CD4-positive, alpha-beta memory T cell (primary cell): ENCODE measurements around the gene ADAMTS12. TPM values are rescaled to one million over a fixed set of nuclear protein-coding genes. Genes with fewer than 3 reads are reported as not detected.

Experiments
- CTCF ChIA-PET: fragments of 350-600 bp; sonication (Branson Sonifier 250); formaldehyde crosslinking; loops from one replicate; lab custom pipeline; 2021; ENCODE audit warnings: inconsistent platforms; ENCODE audit not compliant: partially characterized antibody; lab: Charles Lee
- POLR2A ChIA-PET: fragments of 350-600 bp; sonication (Branson Sonifier 250); formaldehyde crosslinking; loops from one replicate; lab custom pipeline; 2021; ENCODE audit not compliant: partially characterized antibody; lab: Charles Lee
- DNase-seq, 5 donors: peaks; one replicate each; pipeline versions ENCODE4 v3.0.0 to v3.0.0-alpha.2; 2020 to 2022; ENCODE audit warnings: mixed read lengths in 1 of 5
- H3K27ac ChIP-seq: one replicate; pipeline ENCODE4 v1.7.0; 2013; ENCODE audit warnings: low read depth, low read length
- H3K27me3 ChIP-seq: 2 replicates; pipeline ENCODE4 v1.7.0; 2013; ENCODE audit warnings: mild to moderate bottlenecking, low read length, moderate library complexity; ENCODE audit not compliant: insufficient read depth
- H3K36me3 ChIP-seq: 2 replicates; pipeline ENCODE4 v1.7.0; 2013; ENCODE audit warnings: mild to moderate bottlenecking, low read length, moderate library complexity; ENCODE audit not compliant: insufficient read depth
- H3K4me1 ChIP-seq: 2 replicates; pipeline ENCODE4 v1.7.0; 2013; ENCODE audit warnings: mild to moderate bottlenecking, low read length, moderate library complexity; ENCODE audit not compliant: insufficient read depth
- H3K4me3 ChIP-seq, 2 donors: one replicate each; pipeline ENCODE4 v1.7.0; 2013; ENCODE audit warnings: low read length in 2 of 2, mild to moderate bottlenecking in 1 of 2
- H3K9me3 ChIP-seq, 2 donors: one replicate each; pipeline ENCODE4 v1.7.0; 2013; ENCODE audit warnings: low read length in 2 of 2, control low read depth in 1 of 2; ENCODE audit not compliant: control insufficient read depth in 1 of 2
- H3K27ac Mint-ChIP-seq, 7 donors: one replicate each; pipeline ENCODE4 v1.8.0; 2020 to 2021; ENCODE audit warnings: mixed read lengths in 7 of 7, mild to moderate bottlenecking in 6 of 7, inconsistent platforms in 3 of 7, moderate library complexity in 3 of 7
- H3K27me3 Mint-ChIP-seq, 2 donors: one replicate each; pipeline ENCODE4 v1.8.0; 2020 to 2021; ENCODE audit warnings: mixed read lengths in 2 of 2
- H3K36me3 Mint-ChIP-seq, 2 donors: one replicate each; pipeline ENCODE4 v1.8.0; 2020 to 2021; ENCODE audit warnings: mixed read lengths in 2 of 2, inconsistent platforms in 1 of 2, mild to moderate bottlenecking in 1 of 2
- H3K4me1 Mint-ChIP-seq, 4 donors: one replicate each; pipeline ENCODE4 v1.8.0; 2020 to 2021; ENCODE audit warnings: mixed read lengths in 4 of 4, mild to moderate bottlenecking in 1 of 4
- H3K4me3 Mint-ChIP-seq, 8 donors: one replicate each; pipeline ENCODE4 v1.8.0; 2020 to 2021; ENCODE audit warnings: mixed read lengths in 8 of 8, mild to moderate bottlenecking in 7 of 8, moderate library complexity in 6 of 8, inconsistent platforms in 3 of 8
- H3K9me3 Mint-ChIP-seq, 8 donors: one replicate each; pipeline ENCODE4 v1.8.0; 2020 to 2021; ENCODE audit warnings: mixed read lengths in 8 of 8, mild to moderate bottlenecking in 5 of 8, inconsistent platforms in 3 of 8, moderate library complexity in 1 of 8
- intact Hi-C: fragments of 100-400 bp; cut with micrococcal nuclease; formaldehyde crosslinking; loops from one replicate; pipeline ENCODE4 v1.15.1; 2023
- polyA plus RNA-seq, 2 donors: library from polyadenylated mRNA; unstranded; fragments of 300-500 nt; fragmentation: Illumina TruSeq; gene quantifications; one replicate each; pipeline ENCODE4 v1.2.3, GENCODE V29; 2021
- total RNA-seq, 2 experiments: library from RNA; stranded (reverse); gene quantifications; one replicate each; pipeline ENCODE4 v1.2.3, GENCODE V29; 2021

Gene ADAMTS12
- total and polyA plus RNA-seq, 4 experiments from 2014 or later = 0.17 TPM; not detected in 3

DNA sequence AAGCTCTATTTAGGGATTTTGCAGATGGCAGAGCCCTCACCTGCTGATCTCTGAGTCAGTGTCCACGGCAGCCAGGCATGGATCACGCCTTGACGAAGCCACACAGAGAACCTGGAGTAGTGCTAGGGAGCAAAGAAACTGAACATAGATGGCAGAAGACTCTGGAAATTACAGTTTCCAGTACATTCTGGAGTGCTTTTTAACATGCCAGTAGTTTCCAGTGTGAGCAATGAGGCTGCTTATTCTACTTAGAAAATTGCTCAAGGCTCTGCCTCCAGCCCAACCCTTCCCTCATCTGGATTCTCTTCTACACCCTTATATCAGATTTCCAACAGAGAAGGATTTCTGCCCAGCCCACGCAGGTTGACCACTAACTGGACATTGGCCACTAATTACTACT, 203.3 kb downstream of the ADAMTS12 start:
- Histone ChIP-seq H3K4me3 (no peak overlapping the region), H3K27ac (no peak overlapping the region), H3K27me3 (no peaks in the 10 kb centered on the region), H3K9me3 (no peaks in the 10 kb centered on the region), H3K36me3 (no peaks in the 10 kb centered on the region), H3K4me1 (no peaks in the 10 kb centered on the region)
- Mint-ChIP-seq H3K27me3 (peaks cover 0 to 1% of the 10 kb centered on the region in 2 donors), H3K36me3 (no peaks in the 10 kb centered on the region), H3K4me3 (no peak overlapping the region), H3K4me1 (peaks cover 0 to 3% (median 0%) of the 10 kb centered on the region in 4 donors), H3K27ac (no peak overlapping the region), H3K9me3 (peaks cover 1 to 11% (median 3%) of the 10 kb centered on the region in 8 donors)
- intact Hi-C loops = no loop called here
- no peak for DNase-seq
- ChIA-PET POLR2A (no interaction called here), CTCF (interaction anchor here (0.9 kb wide), 1 partner anchor 247 kb away, joined by 3 read pairs; no protein-coding TSS in a partner anchor)

DNA sequence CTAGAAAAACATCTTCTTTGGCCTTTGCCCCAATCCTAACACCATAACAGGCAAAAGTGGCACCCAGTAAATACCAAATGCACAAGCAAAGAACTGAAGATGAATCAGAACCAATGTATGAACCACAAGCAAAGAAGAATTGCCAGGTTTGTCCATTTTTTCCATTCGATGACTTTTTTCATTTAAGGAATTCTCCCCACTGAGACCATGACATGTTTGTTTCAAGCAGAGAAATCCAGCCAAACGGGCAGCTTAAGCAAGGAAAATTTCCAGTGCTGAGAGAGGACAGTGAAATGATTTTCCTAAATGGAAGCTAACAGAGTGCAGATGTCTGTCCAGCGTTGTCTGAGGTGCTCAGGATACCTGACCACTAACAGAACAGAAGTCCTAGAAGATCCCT, 203.7 kb downstream of the ADAMTS12 start:
- Histone ChIP-seq H3K9me3 (no peaks in the 10 kb centered on the region), H3K27me3 (no peaks in the 10 kb centered on the region), H3K36me3 (no peaks in the 10 kb centered on the region), H3K27ac (no peak overlapping the region), H3K4me3 (no peak overlapping the region), H3K4me1 (no peaks in the 10 kb centered on the region)
- Mint-ChIP-seq H3K4me1 (peaks cover 0 to 3% (median 0%) of the 10 kb centered on the region in 4 donors), H3K27me3 (peaks cover 0 to 1% of the 10 kb centered on the region in 2 donors), H3K4me3 (no peak overlapping the region), H3K36me3 (no peaks in the 10 kb centered on the region), H3K9me3 (peaks cover 0 to 8% (median 3%) of the 10 kb centered on the region in 8 donors), H3K27ac (no peak overlapping the region)
- CTCF ChIA-PET = no interaction called here
- POLR2A ChIA-PET = no interaction called here
- DNase-seq = no peak
- intact Hi-C loops = no loop called here

DNA sequence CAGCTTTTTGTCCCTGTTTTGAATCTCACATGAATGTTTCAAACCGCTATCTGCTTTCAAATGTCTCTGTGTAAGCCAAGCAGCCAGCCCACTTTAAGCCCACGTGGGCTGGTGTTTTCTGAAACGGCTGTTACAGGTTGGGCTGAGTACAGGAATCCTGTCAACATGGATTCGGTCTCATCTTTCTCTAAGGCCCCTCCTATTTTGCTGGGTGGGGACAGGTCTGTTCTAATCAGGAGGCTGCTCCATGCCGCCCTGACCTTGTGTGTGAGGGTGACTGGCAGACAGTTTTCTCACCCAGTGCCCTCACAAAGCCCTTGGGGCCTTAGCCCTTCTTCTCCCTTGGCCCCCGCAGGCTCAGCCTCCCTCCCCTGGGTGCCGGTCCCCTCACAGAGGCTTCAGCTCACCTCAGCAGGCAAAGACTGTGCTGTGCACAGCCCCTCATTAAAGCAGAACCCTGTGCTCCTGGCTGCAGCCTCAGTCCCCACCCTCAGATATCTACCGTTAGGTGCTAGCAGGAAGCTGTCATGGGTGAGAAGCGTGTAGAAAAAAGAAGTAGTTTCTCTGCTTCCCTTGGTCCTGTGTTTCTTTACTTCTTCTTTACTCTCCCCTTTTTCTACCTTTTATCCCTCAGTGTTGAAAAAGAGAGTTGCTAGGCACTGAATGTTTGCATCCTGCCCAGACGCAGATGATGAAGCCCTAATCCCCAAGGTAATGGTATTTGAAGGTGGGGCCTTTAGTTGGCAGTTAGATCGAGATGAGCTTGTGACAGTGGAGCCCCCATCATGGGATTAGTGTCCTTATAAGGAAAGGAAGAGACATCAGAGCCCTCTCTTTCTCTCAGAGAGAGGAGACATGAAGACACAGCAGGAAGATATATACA, 205.7 kb downstream of the ADAMTS12 start:
- Mint-ChIP-seq H3K27ac (no peak overlapping the region), H3K4me3 (no peak overlapping the region), H3K9me3 (peaks cover 0 to 8% (median 0%) of the 10 kb centered on the region in 8 donors), H3K36me3 (no peaks in the 10 kb centered on the region), H3K27me3 (peaks cover 0 to 1% of the 10 kb centered on the region in 2 donors), H3K4me1 (peaks cover 0 to 3% (median 0%) of the 10 kb centered on the region in 4 donors)
- Histone ChIP-seq H3K4me3 (no peak overlapping the region), H3K36me3 (no peaks in the 10 kb centered on the region), H3K9me3 (no peaks in the 10 kb centered on the region), H3K27ac (no peak overlapping the region), H3K4me1 (no peaks in the 10 kb centered on the region), H3K27me3 (no peaks in the 10 kb centered on the region)
- DNase-seq = no peak
- POLR2A ChIA-PET = no interaction called here
- CTCF ChIA-PET = no interaction called here
- intact Hi-C loops = no loop called here

DNA sequence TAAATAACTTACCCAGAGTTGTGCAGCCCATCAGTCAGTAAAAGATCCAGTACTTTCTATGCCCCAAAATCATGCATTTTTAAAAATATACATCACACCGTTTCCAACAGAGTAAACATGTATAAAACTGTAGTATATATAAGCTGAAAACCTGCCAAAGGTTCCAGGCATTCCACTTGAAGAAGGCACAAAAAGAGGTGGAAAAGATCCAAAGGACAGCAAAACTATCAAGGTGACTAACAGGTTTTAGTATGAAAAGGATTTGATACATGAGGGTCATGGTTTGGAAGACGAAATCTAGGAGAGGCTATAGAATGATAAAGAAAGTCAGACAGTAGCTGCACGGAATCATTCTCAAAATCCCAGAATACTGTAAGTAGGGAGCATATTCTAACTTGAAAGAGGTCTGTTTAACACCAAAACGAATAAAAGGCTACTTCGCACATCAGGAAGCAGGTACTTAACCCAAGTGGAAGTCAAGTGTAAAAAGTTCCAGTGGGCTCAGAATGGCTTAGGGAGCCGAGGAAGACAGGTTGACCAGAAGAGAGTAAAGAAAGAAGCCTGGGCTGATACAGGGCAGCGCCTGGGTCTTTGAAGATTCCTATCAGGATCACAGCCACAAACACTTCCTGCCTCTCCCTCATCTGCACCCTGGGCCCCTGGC, 207.2 kb downstream of the ADAMTS12 start:
- peaks cover 0 to 3% (median 0%) of the 10 kb centered on the region in 4 donors for H3K4me1 Mint-ChIP-seq
- peaks cover 0 to 8% (median 0%) of the 10 kb centered on the region in 8 donors for H3K9me3 Mint-ChIP-seq
- DNase-seq = no peak
- intact Hi-C loops = no loop called here
- peaks cover 0 to 1% of the 10 kb centered on the region in 2 donors for H3K27me3 Mint-ChIP-seq
- no peaks in the 10 kb centered on the region for H3K36me3 Mint-ChIP-seq
- H3K4me3 Mint-ChIP-seq = no peak overlapping the region
- no peak overlapping the region for H3K4me3 ChIP-seq
- ChIA-PET CTCF (no interaction called here), POLR2A (no interaction called here)
- no peak overlapping the region for H3K27ac Mint-ChIP-seq
- H3K9me3 ChIP-seq = no peaks in the 10 kb centered on the region
- H3K27ac ChIP-seq = no peak overlapping the region
- no peaks in the 10 kb centered on the region for H3K36me3 ChIP-seq
- no peaks in the 10 kb centered on the region for H3K4me1 ChIP-seq
- H3K27me3 ChIP-seq = no peaks in the 10 kb centered on the region

DNA sequence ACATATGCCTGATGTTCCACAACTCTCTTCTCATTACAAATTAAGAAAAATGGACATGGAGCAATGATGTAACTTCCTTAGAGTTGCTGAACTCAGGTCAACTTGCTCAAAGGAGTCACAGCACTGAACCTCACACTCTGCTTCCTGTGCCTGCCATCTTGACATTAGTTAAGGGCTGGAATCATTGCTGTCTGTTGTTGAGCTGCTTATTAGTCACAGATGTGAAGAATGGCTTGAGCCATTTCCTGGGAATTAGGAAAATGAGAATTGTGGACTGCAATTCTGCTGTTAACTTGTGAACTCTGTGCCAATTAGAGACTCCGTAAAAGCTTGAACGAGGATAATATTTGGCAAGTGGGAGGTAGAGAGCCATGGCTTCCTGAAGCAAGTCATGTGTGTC, 212.0 kb downstream of the ADAMTS12 start:
- H3K9me3 Mint-ChIP-seq = peaks cover 0 to 5% (median 0%) of the 10 kb centered on the region in 8 donors
- intact Hi-C loops = no loop called here

DNA sequence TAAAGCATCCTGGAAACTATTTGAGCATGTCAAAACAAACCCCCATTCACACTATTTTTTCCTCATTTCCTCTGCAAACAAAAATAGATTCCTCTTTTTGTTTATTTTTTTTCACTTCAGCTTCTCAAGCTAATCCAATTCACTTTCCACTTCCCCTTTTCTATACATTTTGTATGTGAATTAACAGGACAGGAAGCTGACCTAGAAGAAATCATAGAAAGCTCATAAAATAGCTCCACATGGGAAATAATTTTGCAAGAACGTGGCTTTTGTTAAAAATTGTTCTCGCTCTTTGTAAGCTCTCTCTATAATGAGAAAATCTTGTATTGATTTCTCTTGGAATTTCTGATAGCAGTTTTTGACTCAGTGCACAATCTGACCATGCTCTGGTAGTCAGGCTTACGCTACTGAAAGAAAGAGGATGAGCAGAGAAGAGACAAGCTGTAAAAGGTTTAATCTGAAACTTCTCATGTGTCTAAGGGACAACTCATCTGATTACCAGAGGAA, 215.8 kb downstream of the ADAMTS12 start:
- Histone ChIP-seq H3K9me3 (no peaks in the 10 kb centered on the region), H3K36me3 (no peaks in the 10 kb centered on the region), H3K4me3 (no peak overlapping the region), H3K27ac (no peak overlapping the region), H3K4me1 (no peaks in the 10 kb centered on the region), H3K27me3 (no peaks in the 10 kb centered on the region)
- no peaks in the 10 kb centered on the region for H3K4me1 Mint-ChIP-seq
- H3K27ac Mint-ChIP-seq = no peak overlapping the region
- H3K9me3 Mint-ChIP-seq = peaks cover 0 to 4% (median 0%) of the 10 kb centered on the region in 8 donors
- no peak for DNase-seq
- ChIA-PET CTCF (no interaction called here), POLR2A (no interaction called here)
- intact Hi-C loops = no loop called here
- H3K27me3 Mint-ChIP-seq = peaks cover 0 to 2% of the 10 kb centered on the region in 2 donors
- H3K4me3 Mint-ChIP-seq = no peak overlapping the region
- no peaks in the 10 kb centered on the region for H3K36me3 Mint-ChIP-seq

More for the DNA sequence above, 212.0 kb downstream of the ADAMTS12 start:
- CTCF ChIA-PET = no interaction called here
- no peaks in the 10 kb centered on the region for H3K9me3 ChIP-seq
- no peaks in the 10 kb centered on the region for H3K36me3 Mint-ChIP-seq
- peaks cover 0 to 2% of the 10 kb centered on the region in 2 donors for H3K27me3 Mint-ChIP-seq
- peaks cover 0 to 3% (median 0%) of the 10 kb centered on the region in 4 donors for H3K4me1 Mint-ChIP-seq
- H3K4me3 ChIP-seq = no peak overlapping the region
- POLR2A ChIA-PET = no interaction called here
- no peak for DNase-seq
- H3K27me3 ChIP-seq = no peaks in the 10 kb centered on the region
- no peaks in the 10 kb centered on the region for H3K36me3 ChIP-seq
- H3K27ac ChIP-seq = no peak overlapping the region
- no peak overlapping the region for H3K4me3 Mint-ChIP-seq
- H3K4me1 ChIP-seq = no peaks in the 10 kb centered on the region
- no peak overlapping the region for H3K27ac Mint-ChIP-seq

DNA sequence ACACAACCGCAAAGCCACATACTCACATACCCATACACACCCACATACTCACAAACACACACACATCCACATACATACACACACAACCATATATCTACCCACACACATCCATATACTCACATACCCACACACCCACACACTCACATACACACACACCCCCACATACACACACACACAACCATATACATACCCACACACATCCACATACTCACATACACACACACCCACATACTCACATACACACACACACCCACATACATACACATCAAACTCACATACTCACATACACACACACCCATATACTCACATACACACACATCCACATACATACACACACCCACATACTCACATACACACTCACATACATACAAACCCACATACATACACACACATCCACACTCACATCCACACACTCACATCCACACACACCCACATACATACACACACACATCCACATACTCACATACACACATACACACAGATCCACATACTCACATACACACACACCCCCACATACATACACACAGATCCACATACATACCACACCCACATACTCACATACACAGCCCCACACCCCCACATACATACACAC, 220.0 kb downstream of the ADAMTS12 start:
- CTCF ChIA-PET = no interaction called here
- Histone ChIP-seq H3K27ac (no peak overlapping the region), H3K36me3 (no peaks in the 10 kb centered on the region), H3K9me3 (no peaks in the 10 kb centered on the region), H3K4me1 (no peaks in the 10 kb centered on the region), H3K27me3 (no peaks in the 10 kb centered on the region), H3K4me3 (no peak overlapping the region)
- H3K4me1 Mint-ChIP-seq = no peaks in the 10 kb centered on the region
- no peak overlapping the region for H3K4me3 Mint-ChIP-seq
- no peaks in the 10 kb centered on the region for H3K36me3 Mint-ChIP-seq
- H3K9me3 Mint-ChIP-seq = no peaks in the 10 kb centered on the region
- H3K27ac Mint-ChIP-seq = no peak overlapping the region
- no peak for DNase-seq
- H3K27me3 Mint-ChIP-seq = peaks cover 0 to under 1% of the 10 kb centered on the region in 2 donors
- intact Hi-C loops = no loop called here
- POLR2A ChIA-PET = no interaction called here
